K562 (cell line): Measurements from ENCODE around the gene GARIN6. TPM values are rescaled to one million over a fixed set of nuclear protein-coding genes. Genes with fewer than 3 reads are reported as not detected.

Experiments
- ARHGAP35 ChIP-seq: fragments of 450-650 bp; IDR thresholded peaks from 2 replicates; pipeline ENCODE4 v1.6.1; 2018; ENCODE audit not compliant: partially characterized antibody
- CHAMP1 ChIP-seq: fragments of 450-650 bp; IDR thresholded peaks from 2 replicates; pipeline ENCODE4 v1.6.1; 2016; ENCODE audit warnings: mild to moderate bottlenecking
- ERF ChIP-seq: fragments of 450-650 bp; formaldehyde crosslinking; IDR thresholded peaks from 2 replicates; pipeline ENCODE4 v1.4.0; 2020; ENCODE audit warnings: mild to moderate bottlenecking, mixed read lengths
- MYC ChIP-seq, 2 experiments: fragments of 250-450 bp in 1 of 2; sonication (Bioruptor Pico) in 1 of 2; IDR thresholded peaks; 2 replicates each; pipeline versions ENCODE4 v1.5.1 to v1.6.1; 2012 to 2021; ENCODE audit warnings: low read depth in 2 of 2, borderline replicate concordance in 1 of 2, improper control_type of control experiment in 1 of 2, low read length in 1 of 2, mild to moderate bottlenecking in 1 of 2, moderate library complexity in 1 of 2
- PML ChIP-seq: IDR thresholded peaks from 2 replicates; pipeline ENCODE4 v1.6.1; 2012; ENCODE audit warnings: low read length, inconsistent platforms
- RBM39 ChIP-seq: fragments of 200-400 bp; formaldehyde crosslinking; optimal IDR thresholded peaks from 2 replicates; pipeline ENCODE3; 2018; ENCODE audit warnings: low read depth, low read length
- RFX1 ChIP-seq: fragments of 450-650 bp; IDR thresholded peaks from 2 replicates; pipeline ENCODE4 v1.6.1; 2016; ENCODE audit warnings: mild to moderate bottlenecking, moderate library complexity
- THAP12 ChIP-seq: fragments of 250-450 bp; sonication (Bioruptor Pico); IDR thresholded peaks from 2 replicates; pipeline ENCODE4 v1.9.0; 2021; ENCODE audit warnings: mild to moderate bottlenecking, inconsistent platforms
- TRIM28 ChIP-seq: fragments of 450-650 bp; IDR thresholded peaks from 2 replicates; pipeline ENCODE4 v1.6.1; 2017
- ZNF280B ChIP-seq: fragments of 250-450 bp; sonication (Bioruptor Pico); IDR thresholded peaks from 2 replicates; pipeline ENCODE4 v1.5.1; 2021; ENCODE audit warnings: mild to moderate bottlenecking
- ZNF584 ChIP-seq: fragments of 200-800 bp; sonication (Bioruptor generic); IDR thresholded peaks from 2 replicates; pipeline ENCODE4 v1.6.1; 2016; ENCODE audit warnings: low read depth, mild to moderate bottlenecking, missing genetic modification characterization, missing compliant biosample characterization
- polyA plus RNA-seq, 8 experiments: library from polyadenylated mRNA; depleted of rRNA in 4 of 8; stranded (reverse) in 5 of 8; unstranded in 3 of 8; fragments of >200 nt; fragmentation: Nextera tagmentation in 2 of 8; fragmentation: Illumina TruSeq in 1 of 8; extraction: Ambion mirVana in 2 of 8; extraction: Trizol in 1 of 8; gene quantifications; 2 replicates each; pipeline versions ENCODE4 v1.2.1 to v1.2.3, GENCODE V29; 2011 to 2014; ENCODE audit warnings: inconsistent platforms in 1 of 8, missing spikeins in 1 of 8
- total RNA-seq, 7 experiments: library from RNA; depleted of rRNA in 6 of 7; stranded (reverse); fragments of >200 nt in 6 of 7; fragmentation: Illumina TruSeq in 2 of 7; extraction: Trizol in 2 of 7; gene quantifications; 2 replicates each; pipeline versions ENCODE4 v1.2.1 to v1.2.3, GENCODE V29; 2011 to 2021; ENCODE audit warnings: low replicate concordance in 1 of 7

Gene GARIN6
- total and polyA plus RNA-seq, 9 of the 15 experiments (the other 6 are each of a cell fraction or from before 2014, with no cell fraction given) = not detected

GRCh38 chr12:99649551-99649950 lies 2.0 kb downstream of the GARIN6 start (continued):
- TF ChIP-seq ZNF280B (CRISPR knock-in tag) (no peak), RFX1 (no peak), ZNF584 (CRISPR knock-in tag) (no peak), TRIM28 (no peak), CHAMP1 (no peak), THAP12 (CRISPR knock-in tag) (no peak), ERF (CRISPR knock-in tag) (no peak), PML (no peak), RBM39 (no peak), ARHGAP35 (no peak), MYC (IDR thresholded peaks at IDR 0.05; ENCODE audit: low read depth, low read length) (no peak), MYC (CRISPR knock-in tag; IDR thresholded peaks at IDR 0.05; ENCODE audit: borderline replicate concordance, low read depth) (no peak)
- TF ChIP-seq, all 486 proteins: peak for 0
